OCI-LY7 (cell line): Measurements from ENCODE around the gene C1QC. TPM values are rescaled to one million over a fixed set of nuclear protein-coding genes. Genes with fewer than 3 reads are reported as not detected.

ENCODE experiments used
- BruUV-seq: library from RNA; stranded (reverse); fragments of 400-500 nt; replicated peaks from 2 replicates; lab custom pipeline; 2021; lab: Mats Ljungman, UMichigan
- CTCF ChIA-PET: fragments of 300-600 bp; sonication (Branson Sonifier 250); formaldehyde crosslinking; loops from one replicate; lab custom pipeline; 2022; ENCODE audit warnings: antibody characterized with exemption; ENCODE audit not compliant: unreplicated experiment; lab: Charles Lee
- POLR2A ChIA-PET: fragments of 300-600 bp; sonication (Branson Sonifier 250); formaldehyde crosslinking; loops from one replicate; lab custom pipeline; 2022; ENCODE audit warnings: antibody characterized with exemption; lab: Charles Lee
- DNase-seq: peaks from one replicate; pipeline ENCODE4 v3.0.0-alpha.2; 2015; ENCODE audit warnings: low spot score
- H2AFZ ChIP-seq: fragments of 200-600 bp; sonication (generic), shearing (Covaris generic); 2 replicates; pipeline ENCODE4 v1.6.1; 2014; ENCODE audit warnings: mild to moderate bottlenecking, antibody characterized with exemption, low read length, moderate library complexity
- H3K27ac ChIP-seq: fragments of 200-600 bp; sonication (generic); 2 replicates; pipeline ENCODE4 v1.5.1; 2014; ENCODE audit warnings: mixed run types, low read depth, mild to moderate bottlenecking, moderate library complexity, low read length, inconsistent platforms; ENCODE audit not compliant: poor library complexity, severe bottlenecking
- H3K36me3 ChIP-seq: fragments of 200-600 bp; sonication (generic); 2 replicates; pipeline ENCODE4 v1.6.1; 2014; ENCODE audit warnings: mild to moderate bottlenecking, antibody characterized with exemption, low read length, moderate library complexity, mixed read lengths; ENCODE audit not compliant: insufficient read depth
- H3K4me1 ChIP-seq: fragments of 200-600 bp; sonication (generic); 2 replicates; pipeline ENCODE4 v1.5.1; 2014; ENCODE audit warnings: mild to moderate bottlenecking, low read length; ENCODE audit not compliant: insufficient read depth, poor library complexity, severe bottlenecking
- H3K4me2 ChIP-seq: fragments of 200-600 bp; sonication (generic); 2 replicates; pipeline ENCODE4 v1.6.1; 2014; ENCODE audit warnings: mild to moderate bottlenecking, low read length
- H3K4me3 ChIP-seq: fragments of 200-600 bp; sonication (generic); 2 replicates; pipeline ENCODE4 v1.5.1; 2014; ENCODE audit warnings: mild to moderate bottlenecking, low read depth, low read length; ENCODE audit not compliant: poor library complexity, severe bottlenecking
- H3K79me2 ChIP-seq: fragments of 200-600 bp; sonication (generic); 2 replicates; pipeline ENCODE4 v1.6.1; 2016; ENCODE audit warnings: low read depth, mild to moderate bottlenecking, low read length, moderate library complexity, mixed read lengths; ENCODE audit not compliant: insufficient read depth
- H3K9me2 ChIP-seq: fragments of 200-600 bp; sonication (generic); 2 replicates; pipeline ENCODE4 v1.6.1; 2016; ENCODE audit warnings: mild to moderate bottlenecking, low read length, mixed read lengths; ENCODE audit not compliant: insufficient read depth
- H3K9me3 ChIP-seq: fragments of 200-600 bp; sonication (generic); 2 replicates; pipeline ENCODE4 v1.6.1; 2014; ENCODE audit warnings: mild to moderate bottlenecking, mixed run types, low read length, mixed read lengths
- H4K20me1 ChIP-seq: fragments of 200-600 bp; sonication (generic); 2 replicates; pipeline ENCODE4 v1.6.1; 2014; ENCODE audit warnings: mild to moderate bottlenecking, antibody characterized with exemption, low read length, moderate library complexity, mixed read lengths; ENCODE audit not compliant: insufficient read depth
- CTCF ChIP-seq: fragments of 200-600 bp; sonication (generic); conservative IDR thresholded peaks from 2 replicates; pipeline ENCODE4 v1.5.1; 2014; ENCODE audit warnings: mild to moderate bottlenecking, antibody characterized with exemption, low read length, moderate library complexity, mixed read lengths
- EZH2phosphoT487 ChIP-seq: fragments of 200-600 bp; sonication (generic); IDR thresholded peaks from 2 replicates; pipeline ENCODE4 v1.6.1; 2018; ENCODE audit warnings: low read depth, borderline replicate concordance, mild to moderate bottlenecking, mixed run types, antibody characterized with exemption, low read length, moderate library complexity, mixed read lengths
- intact Hi-C: fragments of 100-400 bp; cut with micrococcal nuclease; formaldehyde crosslinking; loops from one replicate; pipeline ENCODE4 v1.10.0; 2022; ENCODE audit not compliant: unreplicated experiment
- total RNA-seq, 2 experiments: library from RNA; depleted of rRNA in 1 of 2; stranded (reverse); fragments of >200 nt in 1 of 2; shearing (Covaris generic) in 1 of 2; gene quantifications; 2 replicates each; pipeline ENCODE4 v1.2.3, GENCODE V29; 2014 to 2022

Gene C1QC
- total RNA-seq, 2 experiments from 2014 or later = not detected

GRCh38 chr1:22597301-22597965 is 46.0 kb upstream of the C1QC start:
- H3K79me2 ChIP-seq = no peaks in the 10 kb centered on the region
- TF ChIP-seq EZH2phosphoT487 (no peak), CTCF (no peak)
- no peaks in the 10 kb centered on the region for H3K4me1 ChIP-seq
- no peak overlapping the region for H2AFZ ChIP-seq
- H3K4me2 ChIP-seq = no peak overlapping the region
- no peaks in the 10 kb centered on the region for H3K9me2 ChIP-seq
- H3K36me3 ChIP-seq = no peaks in the 10 kb centered on the region
- H4K20me1 ChIP-seq = no peaks in the 10 kb centered on the region
- POLR2A ChIA-PET = no interaction called here
- CTCF ChIA-PET = no interaction called here
- intact Hi-C loops = no loop called here
- BruUV-seq = no TSS peak
- H3K4me3 ChIP-seq = no peak overlapping the region
- no peaks in the 10 kb centered on the region for H3K9me3 ChIP-seq
- H3K27ac ChIP-seq = no peak overlapping the region
- no peak for DNase-seq

- BruUV-seq = no TSS peak
- POLR2A ChIA-PET = no interaction called here
- Histone ChIP-seq H2AFZ (no peak overlapping the region), H4K20me1 (no peaks in the 10 kb centered on the region), H3K27ac (no peak overlapping the region), H3K79me2 (no peaks in the 10 kb centered on the region), H3K36me3 (no peaks in the 10 kb centered on the region), H3K4me2 (no peak overlapping the region), H3K9me2 (no peaks in the 10 kb centered on the region), H3K9me3 (no peaks in the 10 kb centered on the region), H3K4me1 (no peaks in the 10 kb centered on the region), H3K4me3 (no peak overlapping the region)
- DNase-seq = no peak
- intact Hi-C loops = no loop called here
- CTCF ChIA-PET = no interaction called here
- TF ChIP-seq CTCF = no peak
- TF ChIP-seq EZH2phosphoT487 = no peak
Measured at GRCh38 chr1:22597996-22598395, 45.4 kb upstream of the C1QC start.

GRCh38 chr1:22598736-22599135 is 44.7 kb upstream of the C1QC start:
- CTCF ChIA-PET = no interaction called here

More at GRCh38 chr1:22598736-22599135, 44.7 kb upstream of the C1QC start:
- BruUV-seq = no TSS peak
- Histone ChIP-seq H3K79me2 (no peaks in the 10 kb centered on the region), H3K9me2 (no peaks in the 10 kb centered on the region), H4K20me1 (no peaks in the 10 kb centered on the region), H3K9me3 (no peaks in the 10 kb centered on the region), H2AFZ (no peak overlapping the region), H3K4me2 (no peak overlapping the region), H3K4me1 (no peaks in the 10 kb centered on the region), H3K4me3 (no peak overlapping the region), H3K27ac (no peak overlapping the region), H3K36me3 (no peaks in the 10 kb centered on the region)
- DNase-seq = no peak
- TF ChIP-seq CTCF = no peak
- intact Hi-C loops = no loop called here
- POLR2A ChIA-PET = no interaction called here
